NCI-H82 treated with DMSO at 0.1 percent for 48 hours (cell line): ENCODE measurements around the gene FNDC11.
"Not testable (repeated sequence)": the region's sequence is repeated elsewhere in the genome, so short reads cannot be mapped to it uniquely, and the experiment has no call there.

Experiments used
- DNase-seq: peaks from one replicate; lab custom pipeline; 2025; ENCODE audit not compliant: unreplicated experiment; lab: John Stamatoyannopoulos, UW

FNDC11 gene

GRCh38 chr20:63566395-63567135 is 12.6 kb downstream of the FNDC11 start:
- DNase-seq: no peak

- DNase-seq: no peak
Observed at GRCh38 chr20:63567136-63567385, 13.1 kb downstream of the FNDC11 start.

GRCh38 chr20:63567386-63568169 is 13.6 kb downstream of the FNDC11 start:
- no peak for DNase-seq

- DNase-seq: no peak
Observed at GRCh38 chr20:63568170-63568981, 14.4 kb downstream of the FNDC11 start.

DNA sequence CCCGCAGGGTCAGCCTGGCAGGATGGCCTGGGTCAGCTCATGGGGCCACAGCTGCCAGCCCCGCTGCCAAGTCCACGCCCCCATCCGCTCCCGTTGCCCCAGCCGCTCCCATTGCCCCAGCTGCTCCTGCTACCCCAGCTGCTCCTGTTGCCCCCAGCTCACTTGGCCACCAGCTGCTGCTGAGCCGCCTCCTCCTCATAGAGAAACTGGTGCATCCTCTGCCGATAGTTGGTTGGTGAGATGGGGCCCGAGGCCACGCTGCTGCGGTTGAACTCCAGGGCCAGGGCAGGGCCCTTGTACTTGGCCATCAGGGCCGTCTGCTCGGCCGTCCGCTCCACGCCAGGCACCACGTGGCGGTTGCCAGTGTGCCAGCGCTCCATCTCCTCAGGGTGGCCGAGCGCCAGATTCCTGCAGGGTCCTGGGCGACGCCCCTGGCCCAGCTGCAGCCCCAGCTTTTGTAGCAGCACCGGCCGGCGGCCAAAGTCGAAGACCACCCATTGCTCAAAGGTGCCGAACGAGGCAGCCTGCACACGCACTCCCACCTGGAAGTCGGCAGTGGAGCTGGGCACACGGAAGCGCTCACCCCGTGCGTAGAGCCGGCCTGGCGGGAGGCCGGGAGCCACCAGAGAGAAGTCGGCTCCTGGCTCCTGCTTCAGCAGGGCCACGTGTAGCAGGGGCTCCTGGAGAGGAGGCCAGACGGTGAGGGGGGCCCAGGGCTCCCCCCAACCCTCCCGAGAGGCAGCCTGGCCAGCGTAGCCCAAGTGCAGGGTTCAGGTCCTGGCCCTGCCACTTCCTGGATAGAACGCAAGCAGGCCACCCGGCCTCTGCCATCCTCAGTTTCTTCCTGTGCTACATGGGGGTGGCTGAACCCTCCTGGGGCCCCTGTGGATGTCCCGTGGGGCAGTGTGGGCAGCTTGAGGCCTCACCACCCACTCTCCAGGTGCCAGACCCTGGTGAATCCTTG is 15.3 kb downstream of the FNDC11 start:
- no peak for DNase-seq

- DNase-seq: no peak
Observed at GRCh38 chr20:63570281-63571086, 16.5 kb downstream of the FNDC11 start.

DNA sequence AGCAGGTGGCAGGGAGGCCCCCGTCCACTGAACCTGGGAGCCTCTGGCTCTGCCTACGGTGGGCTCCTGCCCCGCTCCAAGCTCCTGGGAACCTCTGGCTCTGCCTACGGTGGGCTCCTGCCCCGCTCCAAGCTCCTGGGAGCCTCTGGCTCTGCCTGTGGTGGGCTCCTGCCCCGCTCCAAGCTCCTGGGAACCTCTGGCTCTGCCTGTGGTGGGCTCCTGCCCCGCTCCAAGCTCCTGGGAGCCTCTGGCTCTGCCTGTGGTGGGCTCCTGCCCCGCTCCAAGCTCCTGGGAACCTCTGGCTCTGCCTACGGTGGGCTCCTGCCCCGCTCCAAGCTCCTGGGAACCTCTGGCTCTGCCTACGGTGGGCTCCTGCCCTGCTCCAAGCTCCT is 17.1 kb downstream of the FNDC11 start:
- not testable (repeated sequence) for DNase-seq

- no peak for DNase-seq
Observed at GRCh38 chr20:63572071-63572787, 18.3 kb downstream of the FNDC11 start.

DNA sequence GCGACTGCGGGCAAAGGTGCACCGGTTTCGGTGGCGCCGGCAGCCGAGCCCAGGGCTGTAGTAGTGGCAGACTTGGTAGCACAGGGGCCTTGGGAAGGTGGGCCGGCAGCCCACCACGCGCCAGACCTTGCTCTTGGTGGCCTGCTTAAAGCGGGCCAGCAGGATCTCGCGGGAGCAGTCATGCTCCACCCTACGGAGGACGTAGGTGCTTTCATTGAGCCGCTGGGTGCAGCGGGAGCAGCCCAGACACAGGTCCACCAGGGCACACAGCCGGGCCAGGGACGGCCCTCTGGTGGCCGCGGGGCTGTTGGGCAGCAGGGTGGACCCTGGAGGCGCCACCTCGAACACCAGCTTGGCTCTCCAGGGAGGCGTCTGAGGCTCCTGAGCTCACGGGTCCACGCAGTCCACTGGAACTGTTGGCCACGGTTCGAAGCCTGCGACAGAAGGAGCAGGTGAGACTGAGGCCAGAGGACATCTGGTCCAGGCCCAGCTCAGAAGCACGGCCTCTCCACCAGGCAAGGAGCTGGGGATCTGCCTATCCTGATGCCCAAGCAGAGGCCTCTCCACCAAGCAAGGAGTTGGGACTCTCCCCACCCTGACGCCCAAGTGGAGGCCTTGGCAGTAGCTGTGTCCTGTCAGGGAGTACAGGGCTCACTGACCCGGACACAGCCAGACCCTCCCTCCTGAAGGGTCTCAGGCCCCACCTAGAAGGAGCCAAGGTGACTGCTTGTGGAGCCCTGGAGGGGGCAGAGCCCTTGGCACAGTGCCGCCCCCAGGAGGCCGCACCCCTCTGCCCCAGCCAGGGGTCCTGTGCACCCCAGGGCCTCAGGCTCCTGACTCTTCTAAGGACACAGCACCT is 19.1 kb downstream of the FNDC11 start:
- DNase-seq: no peak

GRCh38 chr20:63573647-63574131 is 19.7 kb downstream of the FNDC11 start:
- DNase-seq: no peak

DNA sequence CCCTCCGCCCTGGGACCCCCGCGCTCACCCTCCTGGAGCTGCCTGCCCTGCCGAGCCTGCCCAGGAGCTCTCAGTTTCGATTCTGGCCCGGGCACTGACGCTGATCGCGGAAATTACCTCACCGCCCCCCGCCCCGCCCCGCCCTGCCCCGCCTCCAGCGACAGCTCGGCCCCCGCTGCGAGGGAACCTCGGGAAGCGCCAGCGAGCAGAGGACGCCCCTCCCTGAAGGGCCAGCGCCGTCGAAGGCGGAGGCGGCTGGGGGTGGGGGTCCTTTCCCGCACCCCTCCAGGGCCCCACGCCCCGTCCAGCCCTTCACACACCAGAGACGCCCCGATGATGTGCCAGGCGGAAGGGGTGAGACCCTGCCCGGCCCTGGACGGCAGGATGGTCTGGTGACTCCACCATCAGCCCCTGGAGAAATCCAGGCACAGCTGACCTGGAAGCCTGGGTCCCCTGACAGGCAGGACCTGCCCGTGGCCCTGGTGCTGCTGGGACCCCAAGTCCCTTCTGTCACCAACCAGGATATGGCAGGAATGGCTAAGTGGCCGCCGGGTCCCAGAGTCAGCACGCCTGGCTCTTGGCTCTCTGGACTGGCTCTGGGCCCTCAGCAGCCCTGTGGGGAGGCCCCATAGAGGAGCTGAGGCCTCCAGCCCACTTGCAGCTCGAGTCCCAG is 20.3 kb downstream of the FNDC11 start, which contains the start of gene HELZ2:
TSS of gene HELZ2 (minus strand) at position 84 of the 673 bp plus-strand sequence. CDS start 1,854 bp downstream, outside the sequence.
- DNase-seq: no peak

DNA sequence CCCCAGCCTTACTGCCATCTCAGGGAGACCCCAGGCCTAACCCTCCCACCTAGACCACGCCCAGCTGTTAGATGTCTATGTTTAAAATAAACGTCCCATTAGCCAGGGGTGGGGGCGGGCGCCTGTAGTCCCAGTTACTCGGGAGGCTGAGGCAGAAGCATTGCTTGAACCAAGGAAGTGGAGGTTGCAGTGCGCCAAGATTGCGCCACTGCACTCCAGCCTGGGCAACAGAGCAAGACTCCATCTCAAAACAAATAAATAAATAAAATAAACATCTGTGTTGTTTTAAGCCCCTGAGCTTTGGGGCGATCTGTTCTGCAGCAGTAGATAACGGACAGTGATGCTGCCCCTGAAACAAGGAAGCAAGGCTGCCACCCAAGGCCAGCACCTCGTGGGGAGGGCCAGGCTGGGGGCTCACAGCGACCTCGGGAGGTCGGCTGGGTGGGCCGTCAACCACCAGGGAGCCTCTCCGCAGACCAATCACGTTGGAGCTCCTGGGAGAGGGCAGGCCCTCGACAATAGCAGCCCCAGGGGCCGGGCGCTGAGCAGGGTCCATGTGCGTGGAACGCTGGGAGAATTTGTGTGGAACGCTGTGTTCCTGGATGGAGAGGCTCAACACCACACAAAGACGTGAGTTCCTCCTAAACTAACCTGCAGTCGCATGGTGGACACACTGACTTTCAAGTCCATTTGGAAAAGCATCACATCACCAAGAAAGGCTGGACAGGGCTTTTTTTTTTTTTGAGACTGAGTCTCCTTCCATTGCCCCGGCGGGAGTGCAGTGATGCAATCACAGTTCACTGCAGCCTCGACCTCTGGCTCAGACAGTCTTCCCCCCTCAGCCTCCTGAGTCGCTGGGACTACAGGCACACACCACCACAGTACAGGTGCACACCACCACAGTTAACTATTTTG is 21.1 kb downstream of the FNDC11 start:
- no peak for DNase-seq

GRCh38 chr20:63576311-63576710 is 22.4 kb downstream of the FNDC11 start:
- DNase-seq: no peak

DNA sequence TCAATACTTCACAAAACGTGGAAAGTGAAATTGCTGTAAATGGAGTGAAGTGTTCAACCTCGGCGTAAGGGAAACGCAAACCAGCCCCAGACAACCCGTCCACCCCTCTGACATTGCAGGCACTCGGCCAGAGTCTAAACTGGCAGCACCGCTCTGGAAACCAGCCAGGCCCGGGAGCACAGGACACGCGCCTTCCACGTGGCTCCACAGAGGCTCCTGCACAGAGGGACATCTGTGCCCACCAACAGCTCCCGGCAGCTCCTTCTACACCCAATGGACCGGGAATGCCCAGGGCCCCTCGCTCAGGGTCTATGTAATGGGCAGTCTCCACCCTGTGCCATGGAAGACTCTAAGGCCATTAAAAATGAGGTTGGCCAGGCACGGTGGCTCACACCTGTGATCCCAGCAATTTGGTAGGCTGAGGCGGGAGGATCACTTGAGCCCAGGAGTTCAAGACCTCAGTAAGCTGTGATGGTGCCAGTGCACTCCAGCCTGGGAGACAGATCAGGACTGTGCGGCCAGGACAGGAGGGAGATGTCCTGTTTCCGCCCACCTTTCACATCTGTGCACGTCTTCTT is 23.4 kb downstream of the FNDC11 start:
- DNase-seq: no peak

DNA sequence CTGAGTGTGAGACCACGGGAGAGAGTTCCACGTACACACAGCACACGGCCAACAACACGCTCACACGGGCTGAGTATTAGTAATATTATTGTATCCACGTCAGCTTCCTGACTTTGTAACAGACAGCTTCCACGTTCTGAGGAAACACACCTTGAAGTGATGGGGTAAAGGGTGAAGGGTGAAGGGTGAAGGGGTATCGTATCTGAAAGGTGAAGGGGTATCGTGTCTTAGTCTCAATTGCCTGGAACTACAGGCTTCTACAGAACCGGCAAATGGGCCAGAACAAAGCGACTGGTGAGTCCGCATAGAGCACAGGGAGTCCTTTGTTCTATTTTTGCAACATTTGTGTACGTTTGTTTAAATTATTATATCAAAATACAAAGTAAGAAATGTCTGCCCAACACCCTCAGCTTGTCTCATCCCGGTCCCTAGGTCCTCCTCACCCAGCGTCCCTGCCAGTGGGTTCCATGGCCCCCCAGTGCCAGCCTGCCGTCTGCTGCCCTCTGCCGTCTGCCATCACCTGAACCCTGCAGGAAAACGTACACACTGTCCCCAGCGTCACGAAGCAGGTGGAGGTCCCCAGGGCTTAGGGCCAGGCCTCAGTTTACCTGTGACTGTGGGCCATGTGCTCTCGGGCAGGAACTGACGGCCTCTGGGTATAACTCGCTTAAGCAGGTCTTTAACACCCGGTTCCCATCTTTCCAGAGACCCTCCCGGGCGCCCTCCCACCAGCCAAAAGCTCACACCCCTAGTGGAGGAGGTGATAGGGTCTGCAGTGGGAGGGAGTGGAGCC is 24.5 kb downstream of the FNDC11 start:
- no peak for DNase-seq
